HEK293 (cell line): Measurements from ENCODE around the gene DOCK4.

Experiments
- HOXC10 ChIP-seq: sonication (generic); formaldehyde crosslinking; IDR thresholded peaks from 2 replicates; pipeline ENCODE4 v1.8.1; 2023; ENCODE audit warnings: mild to moderate bottlenecking, missing genetic modification reagents
- KLF17 ChIP-seq: fragments of 450-650 bp; formaldehyde crosslinking; IDR thresholded peaks from 2 replicates; pipeline ENCODE4 v1.5.1; 2016; ENCODE audit warnings: missing biosample characterization, missing genetic modification characterization
- TCF7L2 ChIP-seq: IDR thresholded peaks from 2 replicates; pipeline ENCODE4 v1.6.1; 2011; ENCODE audit warnings: low read depth, mild to moderate bottlenecking, inconsistent platforms, low read length, moderate library complexity, borderline replicate concordance
- TSHZ1 ChIP-seq: fragments of 450-650 bp; formaldehyde crosslinking; IDR thresholded peaks from 2 replicates; pipeline ENCODE4 v1.5.1; 2016; ENCODE audit warnings: missing biosample characterization, missing genetic modification characterization, borderline replicate concordance
- ZBTB10 ChIP-seq: fragments of 450-650 bp; formaldehyde crosslinking; IDR thresholded peaks from 2 replicates; pipeline ENCODE4 v1.5.1; 2016; ENCODE audit warnings: missing biosample characterization, missing genetic modification characterization
- ZBTB17 ChIP-seq: fragments of 450-650 bp; formaldehyde crosslinking; IDR thresholded peaks from 2 replicates; pipeline ENCODE4 v1.5.1; 2016; ENCODE audit warnings: missing biosample characterization, missing genetic modification characterization
- ZBTB26 ChIP-seq: fragments of 450-650 bp; formaldehyde crosslinking; optimal IDR thresholded peaks from 2 replicates; pipeline ENCODE3; 2016; ENCODE audit warnings: missing biosample characterization, mild to moderate bottlenecking, missing genetic modification characterization
- ZBTB48 ChIP-seq: fragments of 450-650 bp; formaldehyde crosslinking; IDR thresholded peaks from 2 replicates; pipeline ENCODE4 v1.5.1; 2016; ENCODE audit warnings: missing biosample characterization, missing genetic modification characterization
- ZEB2 ChIP-seq: fragments of 450-650 bp; formaldehyde crosslinking; IDR thresholded peaks from 2 replicates; pipeline ENCODE4 v1.5.1; 2016; ENCODE audit warnings: missing biosample characterization, missing genetic modification characterization
- ZFP69B ChIP-seq: fragments of 450-650 bp; formaldehyde crosslinking; IDR thresholded peaks from 2 replicates; pipeline ENCODE4 v1.5.1; 2016; ENCODE audit warnings: missing biosample characterization, missing genetic modification characterization
- ZNF133 ChIP-seq: fragments of 450-650 bp; formaldehyde crosslinking; IDR thresholded peaks from 2 replicates; pipeline ENCODE4 v1.5.1; 2016; ENCODE audit warnings: missing biosample characterization, missing genetic modification characterization
- ZNF16 ChIP-seq: fragments of 450-650 bp; formaldehyde crosslinking; IDR thresholded peaks from 2 replicates; pipeline ENCODE4 v1.5.1; 2016; ENCODE audit warnings: low read depth, missing biosample characterization, missing genetic modification characterization
- ZNF184 ChIP-seq: fragments of 450-650 bp; IDR thresholded peaks from 2 replicates; pipeline ENCODE4 v1.5.1; 2018; ENCODE audit warnings: missing biosample characterization, mild to moderate bottlenecking, missing genetic modification characterization
- ZNF2 ChIP-seq: fragments of 450-650 bp; formaldehyde crosslinking; IDR thresholded peaks from 2 replicates; pipeline ENCODE4 v1.5.1; 2016; ENCODE audit warnings: missing biosample characterization, missing genetic modification characterization
- ZNF211 ChIP-seq: fragments of 450-650 bp; formaldehyde crosslinking; IDR thresholded peaks from 2 replicates; pipeline ENCODE4 v1.5.1; 2016; ENCODE audit warnings: low read depth, missing biosample characterization, missing genetic modification characterization
- ZNF214 ChIP-seq: fragments of 450-650 bp; formaldehyde crosslinking; IDR thresholded peaks from 2 replicates; pipeline ENCODE4 v1.5.1; 2017; ENCODE audit warnings: missing biosample characterization, mild to moderate bottlenecking, missing genetic modification characterization, borderline replicate concordance
- ZNF221 ChIP-seq: fragments of 450-650 bp; formaldehyde crosslinking; IDR thresholded peaks from 2 replicates; pipeline ENCODE4 v1.5.1; 2017; ENCODE audit warnings: missing biosample characterization, missing genetic modification characterization, borderline replicate concordance
- ZNF335 ChIP-seq: fragments of 450-650 bp; formaldehyde crosslinking; conservative IDR thresholded peaks from 2 replicates; pipeline ENCODE4 v1.5.1; 2016; ENCODE audit warnings: missing biosample characterization, missing genetic modification characterization
- ZNF449 ChIP-seq: fragments of 450-650 bp; formaldehyde crosslinking; IDR thresholded peaks from 2 replicates; pipeline ENCODE4 v1.5.1; 2017; ENCODE audit warnings: missing biosample characterization, mild to moderate bottlenecking, missing genetic modification characterization, moderate library complexity
- ZNF544 ChIP-seq: fragments of 450-650 bp; formaldehyde crosslinking; IDR thresholded peaks from 2 replicates; pipeline ENCODE4 v1.5.0; 2017; ENCODE audit warnings: missing biosample characterization, missing genetic modification characterization
- ZNF558 ChIP-seq: fragments of 450-650 bp; formaldehyde crosslinking; IDR thresholded peaks from 2 replicates; pipeline ENCODE4 v1.5.1; 2016; ENCODE audit warnings: missing biosample characterization, missing genetic modification characterization
- ZNF624 ChIP-seq: fragments of 450-650 bp; formaldehyde crosslinking; IDR thresholded peaks from 2 replicates; pipeline ENCODE4 v1.5.1; 2017; ENCODE audit warnings: missing biosample characterization, missing genetic modification characterization
- ZNF660 ChIP-seq: fragments of 450-650 bp; IDR thresholded peaks from 2 replicates; pipeline ENCODE4 v1.5.1; 2018; ENCODE audit warnings: missing biosample characterization, mild to moderate bottlenecking, missing genetic modification characterization
- ZNF692 ChIP-seq: fragments of 450-650 bp; formaldehyde crosslinking; IDR thresholded peaks from 2 replicates; pipeline ENCODE4 v1.5.1; 2016; ENCODE audit warnings: missing biosample characterization, missing genetic modification characterization
- ZNF707 ChIP-seq: fragments of 450-650 bp; formaldehyde crosslinking; IDR thresholded peaks from 2 replicates; pipeline ENCODE4 v1.5.1; 2016; ENCODE audit warnings: missing biosample characterization, missing genetic modification characterization
- ZNF791 ChIP-seq: fragments of 450-650 bp; formaldehyde crosslinking; IDR thresholded peaks from 2 replicates; pipeline ENCODE4 v1.5.1; 2016; ENCODE audit warnings: missing biosample characterization, missing genetic modification characterization
- ZSCAN30 ChIP-seq: fragments of 450-650 bp; IDR thresholded peaks from 2 replicates; pipeline ENCODE4 v1.5.1; 2018; ENCODE audit warnings: missing biosample characterization, mild to moderate bottlenecking, missing genetic modification characterization, moderate library complexity
- ZXDB ChIP-seq: fragments of 450-650 bp; formaldehyde crosslinking; IDR thresholded peaks from 2 replicates; pipeline ENCODE4 v1.5.1; 2016; ENCODE audit warnings: missing biosample characterization, missing genetic modification characterization

Gene DOCK4

GRCh38 chr7:112205343-112206237, 609 bp downstream of the DOCK4 start (continued):
- TF ChIP-seq ZNF221 (tag by site-specific recombination) (no peak), ZNF624 (no peak), TCF7L2 (no peak), HOXC10 (CRISPR knock-in tag) (no peak), ZNF211 (tag by site-specific recombination) (no peak), ZBTB10 (tag by site-specific recombination) (peak; percentile 69), ZBTB48 (tag by site-specific recombination) (peak; percentile 41; the same call in 1 of the 2 replicates), ZNF544 (no peak), ZNF133 (tag by site-specific recombination) (no peak), ZNF660 (tag by site-specific recombination) (peak; percentile 10; the same call in 1 of the 2 replicates), ZNF449 (0 out of 2 replicates have a peak, but pooled peaks have one; percentile 21), ZNF214 (no peak), ZBTB17 (peak; percentile 96), ZNF707 (tag by site-specific recombination) (no peak), ZEB2 (tag by site-specific recombination) (peak; percentile 56), ZFP69B (0 out of 2 replicates have a peak, but pooled peaks have one; percentile 33), ZNF2 (tag by site-specific recombination) (peak; percentile 65; the same call in 1 of the 2 replicates), TSHZ1 (tag by site-specific recombination) (no peak), ZXDB (tag by site-specific recombination) (peak; percentile 22; the same call in 1 of the 2 replicates), ZBTB26 (tag by site-specific recombination) (peak; percentile 96), ZNF692 (tag by site-specific recombination) (peak; percentile 64; the same call in 1 of the 2 replicates), ZNF791 (tag by site-specific recombination) (no peak), ZNF16 (tag by site-specific recombination) (0 out of 2 replicates have a peak, but pooled peaks have one; percentile 18), ZNF184 (tag by site-specific recombination) (no peak), ZSCAN30 (tag by site-specific recombination) (0 out of 2 replicates have a peak, but pooled peaks have one; percentile 1), ZNF558 (tag by site-specific recombination) (no peak), KLF17 (tag by site-specific recombination) (0 out of 2 replicates have a peak, but pooled peaks have one; percentile 18), ZNF335 (tag by site-specific recombination) (peak; percentile 97)
